AG04449 (cell line): ENCODE measurements around the gene SOST.

Source experiments
- CTCF ChIA-PET: fragments of 350-600 bp; formaldehyde crosslinking; extraction: SDS; loops from one replicate; lab custom pipeline; 2021; ENCODE audit warnings: antibody characterized with exemption; lab: Yijun Ruan, JAX
- POLR2A ChIA-PET: fragments of 400-600, 350-600 bp; formaldehyde crosslinking; extraction: SDS; loops from one replicate; lab custom pipeline; 2020; ENCODE audit warnings: antibody characterized with exemption, inconsistent platforms; lab: Yijun Ruan, JAX
- DNase-seq: peaks from one replicate; pipeline ENCODE4 v3.0.0-alpha.2; 2010; ENCODE audit warnings: low read depth, low spot score
- H3K4me3 ChIP-seq: 2 replicates; pipeline ENCODE4 v1.5.1; 2011; ENCODE audit warnings: low read depth, mild to moderate bottlenecking, control low read depth, low read length
- CTCF ChIP-seq: IDR thresholded peaks from one replicate; pipeline ENCODE4 v1.5.1; 2011; ENCODE audit warnings: mild to moderate bottlenecking, moderate library complexity, low read length, control low read depth, inconsistent platforms; ENCODE audit not compliant: insufficient read depth; ENCODE audit errors: missing control alignments

The SOST gene

GRCh38 chr17:43745541-43745940, 13.1 kb downstream of the SOST start:
- no peak for TF ChIP-seq CTCF
- POLR2A ChIA-PET = interaction anchor here (0.6 kb wide), 1 partner anchor 12 kb away, joined by 3 read pairs; no protein-coding TSS in a partner anchor
- H3K4me3 ChIP-seq = no peak overlapping the region
- DNase-seq = no peak
- CTCF ChIA-PET = interaction anchor here (1.2 to 26.6 kb wide), 4 partner anchors 15 to 53 kb away, joined by 3 to 342 read pairs (median 8); partner anchors contain the start of gene SOST

- TF ChIP-seq CTCF = no peak
- ChIA-PET POLR2A (interaction anchor here (1.0 kb wide), 1 partner anchor 41 kb away, joined by 3 read pairs; no protein-coding TSS in a partner anchor), CTCF (interaction anchor here (1.2 to 26.6 kb wide), 3 partner anchors 19 to 62 kb away, joined by 4 to 342 read pairs (median 47); partner anchors contain the start of gene SOST)
- no peak for DNase-seq
- no peak overlapping the region for H3K4me3 ChIP-seq
Measured at GRCh38 chr17:43741636-43742035, 17.0 kb downstream of the SOST start.

- no peak for DNase-seq
- ChIA-PET POLR2A (interaction anchor here (1.0 kb wide), 1 partner anchor 40 kb away, joined by 3 read pairs; no protein-coding TSS in a partner anchor), CTCF (interaction anchor here (1.1 to 26.6 kb wide), 6 partner anchors 9 to 164 kb away, joined by 3 to 342 read pairs (median 7); partner anchors contain the start of gene SOST)
- TF ChIP-seq CTCF = no peak
- no peak overlapping the region for H3K4me3 ChIP-seq
Measured at GRCh38 chr17:43740541-43740940, 18.1 kb downstream of the SOST start.

GRCh38 chr17:43737722-43738121, 20.9 kb downstream of the SOST start:
- ChIA-PET CTCF (interaction anchor here (1.3 to 26.6 kb wide), 3 partner anchors 23 to 44 kb away, joined by 5 to 342 read pairs (median 47); partner anchors contain the start of gene SOST), POLR2A (no interaction called here)
- TF ChIP-seq CTCF = no peak
- no peak overlapping the region for H3K4me3 ChIP-seq
- no peak for DNase-seq

GRCh38 chr17:43736389-43736788, 22.2 kb downstream of the SOST start:
- no peak overlapping the region for H3K4me3 ChIP-seq
- no peak for DNase-seq
- POLR2A ChIA-PET = no interaction called here
- CTCF ChIA-PET = interaction anchor here (1.0 to 26.6 kb wide), 3 partner anchors 24 to 160 kb away, joined by 3 to 342 read pairs (median 47); partner anchors contain the start of gene SOST
- TF ChIP-seq CTCF = no peak

GRCh38 chr17:43734376-43734775, 24.2 kb downstream of the SOST start:
- TF ChIP-seq CTCF = no peak
- DNase-seq = no peak
- ChIA-PET POLR2A (no interaction called here), CTCF (interaction anchor here (1.4 to 26.6 kb wide), 3 partner anchors 26 to 40 kb away, joined by 16 to 342 read pairs (median 21); partner anchors contain the start of gene SOST)
- H3K4me3 ChIP-seq = no peak overlapping the region
